LNCaP clone FGC (cell line): ENCODE measurements around the gene MPP3.
"Not testable (repeated sequence)": the region's sequence is repeated elsewhere in the genome, so short reads cannot be mapped to it uniquely, and the experiment has no call there.

ENCODE experiments used
- DNase-seq: peaks from one replicate; pipeline ENCODE4 v3.0.0-alpha.2; 2011; ENCODE audit warnings: low read depth
- H3K4me3 ChIP-seq: 2 replicates; pipeline ENCODE4 v1.5.1; 2011; ENCODE audit warnings: mild to moderate bottlenecking, low read depth, low read length, control low read depth
- CTCF ChIP-seq: IDR thresholded peaks from 2 replicates; pipeline ENCODE4 v1.5.1; 2012; ENCODE audit warnings: mild to moderate bottlenecking; ENCODE audit not compliant: control insufficient read depth, insufficient read depth; ENCODE audit errors: extremely low read depth

Gene MPP3

GRCh38 chr17:43873091-43873490, 40.1 kb upstream of the MPP3 start:
- H3K4me3 ChIP-seq = no peak overlapping the region
- TF ChIP-seq CTCF = no peak
- DNase-seq = no peak

DNA sequence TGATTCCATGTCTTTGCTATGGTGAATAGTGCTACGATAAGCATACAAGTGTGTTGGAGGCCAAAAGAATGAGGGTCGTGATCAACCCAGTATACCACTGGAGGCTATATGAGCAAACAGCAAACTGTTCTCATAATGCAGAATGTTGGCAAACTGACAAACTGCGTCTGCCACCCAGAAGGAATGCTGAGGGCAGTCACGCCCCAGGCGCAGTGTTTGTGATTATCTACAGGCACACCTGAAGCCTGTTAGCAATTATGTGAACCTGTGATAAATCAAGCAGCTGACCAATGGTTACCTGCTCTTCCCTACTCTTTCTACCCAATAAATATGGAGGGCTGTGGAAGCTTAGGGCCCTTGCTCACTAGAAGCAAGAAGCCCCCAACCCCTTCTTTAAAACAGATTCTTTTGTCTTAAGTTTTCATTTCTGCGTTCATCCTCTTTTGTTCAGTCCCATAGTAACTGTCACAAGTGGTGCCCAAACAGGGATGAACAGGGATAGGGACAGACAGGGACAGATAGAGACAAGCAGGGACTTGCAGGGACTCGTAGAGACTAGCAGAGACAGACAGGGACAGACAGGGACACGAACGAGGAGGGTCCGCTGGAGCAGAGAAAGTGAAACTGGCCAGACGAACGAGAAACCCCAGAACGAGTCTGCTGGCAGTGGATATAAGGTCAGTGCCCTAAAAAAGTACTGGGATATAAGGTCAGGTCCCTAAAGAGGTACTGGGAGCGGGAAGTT, 39.2 kb upstream of the MPP3 start:
- no peak for TF ChIP-seq CTCF
- no peak for DNase-seq
- H3K4me3 ChIP-seq = no peak overlapping the region

- H3K4me3 ChIP-seq, DNase-seq: not testable (repeated sequence)
Observed at GRCh38 chr17:43869031-43869430, 36.1 kb upstream of the MPP3 start.

DNA sequence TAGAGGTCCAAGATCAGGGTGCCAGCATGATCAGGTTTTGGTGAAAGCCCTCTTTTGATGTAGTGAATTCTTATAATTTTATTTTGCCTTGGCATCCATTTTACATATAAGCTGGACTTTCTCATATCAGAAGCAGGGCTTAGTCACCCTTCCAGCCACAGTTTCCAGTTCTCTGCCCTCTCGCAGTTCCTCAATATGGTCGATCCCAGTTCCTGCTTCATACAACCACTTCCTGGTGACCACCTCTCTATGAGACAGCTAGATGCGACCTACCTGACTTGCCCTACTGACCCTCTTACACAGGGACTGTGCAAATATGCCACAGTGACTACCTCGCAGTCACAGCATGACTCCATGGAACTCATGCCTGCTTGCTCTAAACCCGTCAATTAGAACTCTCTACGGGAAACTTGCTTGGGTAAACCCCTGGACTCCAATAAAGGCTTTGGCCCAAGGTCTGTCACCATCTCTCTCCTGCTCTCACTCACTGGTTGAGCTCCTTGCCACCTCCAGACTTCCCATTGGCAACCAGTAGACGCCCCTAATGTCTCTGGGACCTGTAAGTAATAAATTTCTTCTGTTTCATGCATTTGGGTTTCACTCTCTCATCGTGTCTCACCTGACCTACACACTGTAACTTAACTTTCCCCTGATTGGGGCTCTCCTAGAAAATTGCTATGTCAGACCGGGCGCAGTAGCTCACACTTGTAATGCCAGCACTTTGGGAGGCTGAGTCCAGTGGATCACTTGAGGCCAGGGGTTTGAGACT, 35.5 kb upstream of the MPP3 start:
- no peak for DNase-seq
- TF ChIP-seq CTCF = no peak
- H3K4me3 ChIP-seq = no peak overlapping the region

DNA sequence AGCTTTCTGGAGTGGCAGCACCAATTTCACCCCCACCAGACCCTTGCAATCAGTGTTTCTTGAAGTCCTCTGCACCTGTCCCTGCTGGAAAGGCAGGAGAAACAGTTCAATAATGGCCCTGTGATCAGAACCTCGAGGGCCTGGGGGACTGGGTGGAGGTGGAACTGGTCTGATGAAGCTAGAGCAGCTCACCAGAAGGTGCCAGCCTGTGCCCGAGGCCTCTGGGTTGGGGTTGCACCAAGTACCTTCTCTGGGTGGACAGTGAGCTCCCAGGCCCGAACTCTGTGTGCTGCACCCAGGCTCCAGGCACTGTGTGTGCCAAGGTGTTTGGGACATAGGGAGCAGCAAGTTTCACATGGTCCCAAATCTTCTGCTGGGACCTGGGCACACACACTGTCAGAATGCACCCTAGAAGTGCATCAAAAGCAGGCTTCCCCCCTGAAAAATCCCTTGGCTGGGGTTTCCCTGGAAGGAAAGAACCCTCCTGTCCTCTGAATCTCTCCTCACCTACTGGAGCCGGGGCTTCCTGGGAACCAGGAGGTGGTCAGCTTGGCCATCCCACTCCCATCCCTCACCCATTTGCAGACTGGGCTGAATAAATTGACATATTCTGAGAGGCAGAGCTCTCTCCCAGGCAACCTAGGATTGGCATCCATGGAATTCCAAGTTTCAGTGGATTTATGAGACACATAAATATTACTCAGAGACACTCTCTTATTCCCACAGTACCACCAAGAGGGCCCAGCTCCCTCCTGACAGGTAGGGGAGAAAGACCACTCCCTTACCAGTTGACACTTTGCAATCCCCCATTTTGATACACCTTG, 31.4 kb upstream of the MPP3 start:
- no peak overlapping the region for H3K4me3 ChIP-seq
- DNase-seq = no peak
- no peak for TF ChIP-seq CTCF

DNA sequence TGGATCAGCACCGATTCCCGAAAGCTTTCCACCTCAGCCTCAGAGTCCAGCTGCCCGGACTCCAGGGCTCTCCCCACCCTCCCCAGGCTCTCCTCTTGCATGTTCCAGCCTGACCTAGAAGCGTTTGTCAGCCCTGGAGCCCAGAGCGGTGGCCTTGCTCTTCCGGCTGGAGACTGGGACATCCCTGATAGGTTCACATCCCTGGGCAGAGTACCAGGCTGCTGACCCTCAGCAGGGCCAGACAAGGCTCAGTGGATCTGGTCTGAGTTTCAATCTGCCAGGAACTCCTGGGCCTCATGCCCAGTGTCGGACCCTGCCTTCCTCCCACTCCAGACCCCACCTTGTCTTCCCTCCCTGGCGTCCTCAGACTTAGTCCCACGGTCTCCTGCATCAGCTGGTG, 29.0 kb upstream of the MPP3 start:
- no peak overlapping the region for H3K4me3 ChIP-seq
- DNase-seq = no peak
- TF ChIP-seq CTCF = no peak

GRCh38 chr17:43860927-43861622, 28.1 kb upstream of the MPP3 start:
- TF ChIP-seq CTCF = no peak
- H3K4me3 ChIP-seq = no peak overlapping the region
- no peak for DNase-seq
